CD14-positive monocyte (primary cell): ENCODE data around the gene PLG. TPM values are rescaled to one million over a fixed set of nuclear protein-coding genes. Genes with fewer than 3 reads are reported as not detected.

Source experiments
- DNase-seq, 3 donors: peaks; one replicate each; pipeline ENCODE4 v3.0.0-alpha.2; 2011 to 2022
- H2AFZ ChIP-seq: 2 replicates; pipeline ENCODE4 v1.6.0; 2012; ENCODE audit warnings: mild to moderate bottlenecking, low read depth, low read length, inconsistent platforms; ENCODE audit not compliant: insufficient read depth, poor library complexity, severe bottlenecking
- H3K27ac ChIP-seq, 2 donors: 1 replicate in 1 of 2; 2 replicates in 1 of 2; pipeline ENCODE4 v1.5.1; 2012 to 2013; ENCODE audit warnings: low read length in 2 of 2, control low read depth in 1 of 2, inconsistent platforms in 1 of 2, low read depth in 1 of 2, mild to moderate bottlenecking in 1 of 2
- H3K27me3 ChIP-seq, 2 donors: one replicate each; pipeline versions ENCODE4 v1.6.0 to v1.6.1; 2011 to 2013; ENCODE audit warnings: low read length in 2 of 2; ENCODE audit not compliant: control insufficient read depth in 2 of 2, insufficient read depth in 2 of 2
- H3K36me3 ChIP-seq, 2 donors: replicated peaks in 1 of 2; 1 replicate in 1 of 2; 2 replicates in 1 of 2; pipeline versions ENCODE4 v1.5.1 to v1.6.1; 2012 to 2013; ENCODE audit warnings: low read length in 2 of 2, control low read depth in 1 of 2, inconsistent platforms in 1 of 2, mild to moderate bottlenecking in 1 of 2; ENCODE audit not compliant: insufficient read depth in 2 of 2, control insufficient read depth in 1 of 2
- H3K4me1 ChIP-seq, 2 donors: 1 replicate in 1 of 2; 2 replicates in 1 of 2; pipeline versions ENCODE4 v1.5.1 to v1.6.1; 2012 to 2013; ENCODE audit warnings: low read length in 2 of 2, control low read depth in 1 of 2, inconsistent platforms in 1 of 2, mild to moderate bottlenecking in 1 of 2, moderate library complexity in 1 of 2; ENCODE audit not compliant: insufficient read depth in 2 of 2, control insufficient read depth in 1 of 2
- H3K4me2 ChIP-seq: replicated peaks from 2 replicates; pipeline ENCODE3; 2012; ENCODE audit warnings: low read length, moderate library complexity, mild to moderate bottlenecking; ENCODE audit not compliant: poor library complexity, severe bottlenecking; ENCODE audit errors: extremely low read depth
- H3K4me3 ChIP-seq, 3 experiments: fragments of 200-600 bp in 1 of 3; sonication (generic) in 1 of 3; replicated peaks in 1 of 3; 1 replicate in 2 of 3; 2 replicates in 1 of 3; pipeline ENCODE4 v1.5.1; 2011 to 2013; ENCODE audit warnings: low read length in 3 of 3, mild to moderate bottlenecking in 3 of 3, control low read depth in 2 of 3, low read depth in 2 of 3, inconsistent platforms in 1 of 3, moderate library complexity in 1 of 3
- H3K79me2 ChIP-seq: 2 replicates; pipeline ENCODE4 v1.6.0; 2012; ENCODE audit warnings: mild to moderate bottlenecking, control low read depth, inconsistent platforms, low read length, moderate library complexity; ENCODE audit not compliant: insufficient read depth
- H3K9ac ChIP-seq: 2 replicates; pipeline ENCODE4 v1.6.0; 2017; ENCODE audit warnings: low read length, mild to moderate bottlenecking; ENCODE audit not compliant: insufficient read depth, poor library complexity, severe bottlenecking
- H3K9me3 ChIP-seq, 2 donors: replicated peaks in 1 of 2; 1 replicate in 1 of 2; 2 replicates in 1 of 2; pipeline versions ENCODE4 v1.5.1 to v1.6.1; 2012 to 2013; ENCODE audit warnings: low read length in 2 of 2, control low read depth in 1 of 2; ENCODE audit not compliant: control insufficient read depth in 1 of 2, insufficient read depth in 1 of 2
- H4K20me1 ChIP-seq: 2 replicates; pipeline ENCODE4 v1.6.0; 2012; ENCODE audit warnings: mild to moderate bottlenecking, low read length, control low read depth, moderate library complexity; ENCODE audit not compliant: insufficient read depth
- H3K27ac Mint-ChIP-seq, 7 donors: one replicate each; pipeline ENCODE4 v1.8.0; 2020; ENCODE audit warnings: mild to moderate bottlenecking in 7 of 7, mixed read lengths in 7 of 7, moderate library complexity in 6 of 7, inconsistent platforms in 2 of 7
- H3K27me3 Mint-ChIP-seq, 3 donors: one replicate each; pipeline ENCODE4 v1.8.0; 2021 to 2022; ENCODE audit warnings: low read depth in 3 of 3, mild to moderate bottlenecking in 3 of 3, mixed read lengths in 3 of 3, moderate library complexity in 3 of 3, inconsistent platforms in 1 of 3
- H3K36me3 Mint-ChIP-seq, 2 donors: one replicate each; pipeline ENCODE4 v1.8.0; 2020; ENCODE audit warnings: mixed read lengths in 2 of 2, inconsistent platforms in 1 of 2, mild to moderate bottlenecking in 1 of 2
- H3K4me1 Mint-ChIP-seq: one replicate; pipeline ENCODE4 v1.8.0; 2020; ENCODE audit warnings: mild to moderate bottlenecking, mixed read lengths
- H3K4me3 Mint-ChIP-seq, 2 donors: one replicate each; pipeline ENCODE4 v1.8.0; 2020; ENCODE audit warnings: mild to moderate bottlenecking in 2 of 2, mixed read lengths in 2 of 2, moderate library complexity in 1 of 2
- H3K9me3 Mint-ChIP-seq, 7 donors: one replicate each; pipeline ENCODE4 v1.8.0; 2020 to 2022; ENCODE audit warnings: mixed read lengths in 7 of 7, mild to moderate bottlenecking in 6 of 7, moderate library complexity in 6 of 7, inconsistent platforms in 2 of 7
- WGBS: methylation state at CpG from one replicate; pipeline ENCODE4 v1.1.5; 2013; ENCODE audit warnings: missing lambda C conversion rate; ENCODE audit not compliant: insufficient coverage; 5-methylcytosine and 5-hydroxymethylcytosine counted together
- intact Hi-C, 2 donors: fragments of 100-400 bp; cut with micrococcal nuclease; formaldehyde crosslinking; loops; one replicate each; pipeline versions ENCODE4 v1.15.0 to v1.15.1; 2023
- polyA plus RNA-seq, 3 donors: library from polyadenylated mRNA; depleted of rRNA in 1 of 3; unstranded in 2 of 3; stranded (reverse) in 1 of 3; fragments of 300-500 nt in 2 of 3; fragments of >200 nt in 1 of 3; fragmentation: Illumina TruSeq in 2 of 3; gene quantifications; 1 replicate in 2 of 3; 2 replicates in 1 of 3; pipeline ENCODE4 v1.2.3, GENCODE V29; 2012 to 2021
- TF ChIP-seq, protein P1 (sequence below): fragments of 200-600 bp; IDR thresholded peaks from one replicate; pipeline ENCODE4 v1.8.0; 2022; ENCODE audit warnings: antibody characterized with exemption, mild to moderate bottlenecking

The PLG gene
- polyA plus RNA-seq, 3 donors = not detected

DNA sequence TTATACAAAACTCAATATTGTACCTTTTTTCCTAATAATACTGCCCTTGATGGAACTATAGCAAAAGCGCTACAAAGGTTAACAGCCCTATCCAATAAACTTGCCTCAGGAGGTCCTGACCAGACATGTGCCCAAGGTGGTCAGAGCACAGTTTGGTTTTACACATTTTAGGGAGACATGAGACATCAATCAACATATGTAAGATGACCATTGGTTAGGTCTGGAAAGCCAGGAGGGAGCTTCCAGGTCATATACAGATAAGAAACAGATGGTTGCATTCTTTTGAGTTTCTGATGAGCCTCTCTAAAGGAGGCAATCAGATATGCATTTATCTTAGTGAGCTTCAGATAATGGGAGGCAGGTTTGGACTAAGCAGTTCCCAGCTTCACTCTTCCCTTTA, 91.6 kb downstream of the PLG start:
- Histone ChIP-seq H3K27me3 (no peaks in the 10 kb centered on the region), H3K4me3 (no peak overlapping the region), H3K9me3 (peaks cover 0 to 6% of the 10 kb centered on the region in 2 donors), H3K4me2 (no peak overlapping the region), H3K27ac (no peak overlapping the region), H3K4me1 (no peaks in the 10 kb centered on the region), H3K9ac (no peak overlapping the region), H2AFZ (no peak overlapping the region), H3K79me2 (no peaks in the 10 kb centered on the region), H4K20me1 (no peaks in the 10 kb centered on the region), H3K36me3 (no peaks in the 10 kb centered on the region)
- Mint-ChIP-seq H3K36me3 (no peaks in the 10 kb centered on the region), H3K27me3 (peaks cover 0 to 1% (median 0%) of the 10 kb centered on the region in 3 donors), H3K9me3 (peaks cover 0 to 5% (median 4%) of the 10 kb centered on the region in 7 donors), H3K4me1 (no peaks in the 10 kb centered on the region), H3K27ac (no peak overlapping the region), H3K4me3 (no peak overlapping the region)
- TF ChIP-seq, protein P1, sequence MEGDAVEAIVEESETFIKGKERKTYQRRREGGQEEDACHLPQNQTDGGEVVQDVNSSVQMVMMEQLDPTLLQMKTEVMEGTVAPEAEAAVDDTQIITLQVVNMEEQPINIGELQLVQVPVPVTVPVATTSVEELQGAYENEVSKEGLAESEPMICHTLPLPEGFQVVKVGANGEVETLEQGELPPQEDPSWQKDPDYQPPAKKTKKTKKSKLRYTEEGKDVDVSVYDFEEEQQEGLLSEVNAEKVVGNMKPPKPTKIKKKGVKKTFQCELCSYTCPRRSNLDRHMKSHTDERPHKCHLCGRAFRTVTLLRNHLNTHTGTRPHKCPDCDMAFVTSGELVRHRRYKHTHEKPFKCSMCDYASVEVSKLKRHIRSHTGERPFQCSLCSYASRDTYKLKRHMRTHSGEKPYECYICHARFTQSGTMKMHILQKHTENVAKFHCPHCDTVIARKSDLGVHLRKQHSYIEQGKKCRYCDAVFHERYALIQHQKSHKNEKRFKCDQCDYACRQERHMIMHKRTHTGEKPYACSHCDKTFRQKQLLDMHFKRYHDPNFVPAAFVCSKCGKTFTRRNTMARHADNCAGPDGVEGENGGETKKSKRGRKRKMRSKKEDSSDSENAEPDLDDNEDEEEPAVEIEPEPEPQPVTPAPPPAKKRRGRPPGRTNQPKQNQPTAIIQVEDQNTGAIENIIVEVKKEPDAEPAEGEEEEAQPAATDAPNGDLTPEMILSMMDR = no peak
- WGBS = no CpG with 5 or more reads among the region's 1 CpG
- DNase-seq = no peak
- intact Hi-C loops = no loop called here

DNA sequence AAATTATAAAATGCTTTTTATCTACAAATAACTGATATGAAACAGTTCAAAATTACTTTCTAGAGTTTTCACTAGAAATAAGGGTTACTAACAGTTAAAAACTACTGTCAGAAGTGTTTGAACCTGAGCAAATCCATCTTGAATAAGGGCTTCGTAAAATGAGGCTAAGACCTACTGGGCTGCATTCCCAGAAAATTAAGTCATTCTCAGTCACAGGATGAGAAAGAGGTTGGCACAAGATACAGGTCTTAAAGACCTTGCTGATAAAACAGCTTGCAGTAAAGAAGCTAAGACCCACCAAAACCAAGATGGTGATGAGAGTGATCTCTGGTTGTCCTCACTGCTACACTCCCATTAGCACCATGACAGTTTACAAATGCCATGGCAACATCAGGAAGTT, 93.7 kb downstream of the PLG start:
- peaks cover 0 to 10% of the 10 kb centered on the region in 2 donors for H3K9me3 ChIP-seq
- H3K36me3 Mint-ChIP-seq = no peaks in the 10 kb centered on the region
- WGBS = no CpG with 5 or more reads among the region's 1 CpG
- H3K4me1 ChIP-seq = no peaks in the 10 kb centered on the region
- H3K9me3 Mint-ChIP-seq = peaks cover 0 to 7% (median 4%) of the 10 kb centered on the region in 7 donors
- no peak overlapping the region for H3K4me2 ChIP-seq
- H2AFZ ChIP-seq = no peak overlapping the region
- TF ChIP-seq, protein P1 = no peak
- no peaks in the 10 kb centered on the region for H4K20me1 ChIP-seq
- H3K27ac Mint-ChIP-seq = no peak overlapping the region
- no peak overlapping the region for H3K9ac ChIP-seq
- H3K36me3 ChIP-seq = no peaks in the 10 kb centered on the region
- DNase-seq = no peak
- H3K4me1 Mint-ChIP-seq = no peaks in the 10 kb centered on the region
- H3K27me3 Mint-ChIP-seq = no peaks in the 10 kb centered on the region
- no peaks in the 10 kb centered on the region for H3K27me3 ChIP-seq
- H3K27ac ChIP-seq = no peak overlapping the region
- no peaks in the 10 kb centered on the region for H3K79me2 ChIP-seq
- no peak overlapping the region for H3K4me3 ChIP-seq
- H3K4me3 Mint-ChIP-seq = no peak overlapping the region
- intact Hi-C loops = no loop called here
